IPS-18c (cell line): ENCODE data around the gene RABGGTA.

ENCODE experiments used
- H3K4me3 ChIP-seq: 2 replicates; pipeline ENCODE4 v1.7.0; 2013; ENCODE audit warnings: low read depth, mild to moderate bottlenecking, low read length, moderate library complexity; ENCODE audit not compliant: insufficient read depth
- H3K9me3 ChIP-seq: one replicate; pipeline ENCODE4 v1.6.1; 2013; ENCODE audit warnings: mild to moderate bottlenecking, low read length, moderate library complexity; ENCODE audit not compliant: control insufficient read depth, insufficient read depth

RABGGTA gene

DNA sequence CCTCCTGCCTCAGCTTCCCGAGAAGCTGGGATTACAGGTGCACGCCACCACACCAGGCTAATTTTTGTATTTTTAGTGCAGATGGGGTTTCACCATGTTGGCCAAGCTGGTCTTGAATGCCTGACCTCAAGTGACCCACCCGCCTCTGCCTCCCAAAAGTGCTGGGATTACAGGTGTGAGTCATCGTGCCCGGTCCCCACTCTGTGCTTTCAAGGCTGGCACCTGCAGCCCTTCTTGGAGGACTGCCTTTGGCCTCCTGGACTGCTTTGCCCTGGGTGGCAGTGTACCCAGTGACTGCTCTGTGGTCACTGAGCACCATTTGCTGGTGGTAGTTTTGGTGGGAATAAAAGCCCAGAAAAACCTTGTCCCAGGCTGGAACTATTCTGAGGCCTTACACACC lies 15.6 kb upstream of the RABGGTA start:
- Histone ChIP-seq H3K4me3 (no peak overlapping the region), H3K9me3 (no peaks in the 10 kb centered on the region)

GRCh38 chr14:24285351-24285750 lies 14.0 kb upstream of the RABGGTA start:
- H3K4me3 ChIP-seq, result no peak overlapping the region
- H3K9me3 ChIP-seq, result no peaks in the 10 kb centered on the region

GRCh38 chr14:24284501-24285035 lies 13.2 kb upstream of the RABGGTA start:
- Histone ChIP-seq H3K9me3 (no peaks in the 10 kb centered on the region), H3K4me3 (no peak overlapping the region)

DNA sequence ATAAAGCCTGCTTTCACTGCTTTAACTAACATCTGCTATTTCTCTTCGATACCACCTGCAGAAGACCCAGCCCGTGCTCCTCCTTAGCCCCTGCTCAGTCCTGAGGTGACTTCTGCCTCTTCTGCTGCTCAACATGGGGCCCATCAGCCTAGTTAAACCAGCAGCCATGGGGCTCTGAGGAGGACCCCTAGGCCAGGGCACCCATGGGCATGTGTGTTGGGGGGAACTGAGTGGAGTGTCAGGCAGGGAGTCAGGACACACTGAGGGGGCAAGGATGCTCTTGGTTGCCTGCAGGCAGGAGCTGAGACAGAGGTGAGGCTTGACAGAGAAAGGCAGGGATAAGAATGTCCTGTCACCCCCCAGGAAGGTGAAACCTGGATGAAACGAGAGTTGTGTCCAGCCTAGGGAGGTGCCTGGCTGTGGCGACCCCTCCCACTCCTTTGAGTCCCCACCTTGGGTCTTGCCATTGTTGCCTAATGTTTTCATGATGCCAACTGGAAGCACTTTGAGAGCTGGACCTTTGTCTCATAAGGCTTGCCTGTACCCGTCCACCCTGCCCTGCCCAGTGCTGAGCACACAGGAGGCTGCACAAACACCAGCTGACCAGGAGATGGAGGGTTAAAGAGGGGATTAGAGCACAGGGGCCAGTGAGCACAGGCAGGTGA lies 12.5 kb upstream of the RABGGTA start:
- no peaks in the 10 kb centered on the region for H3K9me3 ChIP-seq

GRCh38 chr14:24282736-24283135 lies 11.3 kb upstream of the RABGGTA start:
- H3K9me3 ChIP-seq, result no peaks in the 10 kb centered on the region
- H3K4me3 ChIP-seq, result no peak overlapping the region

More for the DNA sequence above, 12.5 kb upstream of the RABGGTA start:
- no peak overlapping the region for H3K4me3 ChIP-seq

GRCh38 chr14:24281636-24282035 lies 10.2 kb upstream of the RABGGTA start:
- Histone ChIP-seq H3K9me3 (no peaks in the 10 kb centered on the region), H3K4me3 (no peak overlapping the region)

- no peak overlapping the region for H3K4me3 ChIP-seq
These were observed 9.5 kb upstream of the RABGGTA start for GRCh38 chr14:24280797-24281460.

GRCh38 chr14:24279301-24280186 lies 8.1 kb upstream of the RABGGTA start:
- H3K4me3 ChIP-seq, result no peak overlapping the region
- H3K9me3 ChIP-seq, result no peaks in the 10 kb centered on the region

More at GRCh38 chr14:24280797-24281460, 9.5 kb upstream of the RABGGTA start:
- H3K9me3 ChIP-seq, result no peaks in the 10 kb centered on the region

GRCh38 chr14:24278424-24278823 lies 7.0 kb upstream of the RABGGTA start:
- H3K9me3 ChIP-seq, result no peaks in the 10 kb centered on the region
- no peak overlapping the region for H3K4me3 ChIP-seq

DNA sequence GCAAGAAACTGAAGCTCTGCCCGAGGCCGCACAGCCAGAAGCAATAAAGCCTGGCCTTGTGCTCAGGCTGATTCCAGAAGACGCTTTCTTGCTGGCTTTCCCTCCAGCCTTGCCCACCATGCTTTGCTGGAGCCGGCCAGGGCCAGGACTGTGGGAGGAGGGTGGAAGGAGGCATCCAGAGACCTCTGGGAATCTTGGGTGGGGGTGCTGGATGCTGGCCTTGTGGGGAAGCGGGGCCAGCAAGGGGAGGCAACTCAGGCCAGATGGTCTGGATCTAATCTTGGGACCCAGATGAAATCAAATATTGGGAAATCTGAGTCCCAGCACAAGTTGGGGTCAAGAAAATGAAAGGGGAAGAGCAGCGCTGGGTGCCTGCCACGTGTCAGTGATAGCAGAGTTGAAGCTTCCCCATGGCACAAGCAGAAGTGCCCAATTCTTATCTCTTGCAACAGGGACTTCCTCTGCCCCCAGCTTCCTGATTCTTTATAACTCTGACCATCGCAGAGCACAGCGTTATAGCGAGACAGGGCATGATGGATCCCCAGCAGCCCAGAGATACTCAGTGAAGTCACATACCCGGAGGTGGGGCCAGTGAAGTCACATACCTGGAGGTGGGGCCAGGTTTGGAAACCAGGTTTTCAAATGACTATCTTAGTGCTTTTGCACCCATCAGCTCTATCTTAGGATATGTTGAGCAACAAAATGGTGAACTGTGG lies 6.4 kb upstream of the RABGGTA start:
- no peak overlapping the region for H3K4me3 ChIP-seq
- H3K9me3 ChIP-seq, result no peaks in the 10 kb centered on the region

- Histone ChIP-seq H3K4me3 (no peak overlapping the region), H3K9me3 (no peaks in the 10 kb centered on the region)
These were observed 5.7 kb upstream of the RABGGTA start for GRCh38 chr14:24277071-24277470.

- Histone ChIP-seq H3K9me3 (no peaks in the 10 kb centered on the region), H3K4me3 (no peak overlapping the region)
These were observed 2.7 kb upstream of the RABGGTA start for GRCh38 chr14:24274101-24274543.

- H3K4me3 ChIP-seq, result no peak overlapping the region
- H3K9me3 ChIP-seq, result no peaks in the 10 kb centered on the region
These were observed 2.1 kb upstream of the RABGGTA start for GRCh38 chr14:24273422-24273998.

- Histone ChIP-seq H3K9me3 (no peaks in the 10 kb centered on the region), H3K4me3 (no peak overlapping the region)
These were observed 1.1 kb upstream of the RABGGTA start for GRCh38 chr14:24272467-24272866.

- Histone ChIP-seq H3K9me3 (no peaks in the 10 kb centered on the region), H3K4me3 (peak overlapping the region; percentile 70)
These were observed 452 bp upstream of the RABGGTA start for GRCh38 chr14:24271834-24272263.

- peak overlapping the region; percentile 70 for H3K4me3 ChIP-seq
- no peaks in the 10 kb centered on the region for H3K9me3 ChIP-seq
These were observed 762 bp downstream of the RABGGTA start for GRCh38 chr14:24270537-24271133.
